Stimulated activated CD4-positive, alpha-beta T cell treated with anti-CD3 and anti-CD28 coated beads, Interleukin-1b, Interleukin-23, amount 100 ng/mL, for 4 hours (primary cell): ENCODE results near the gene SLC44A2.

Experiments used
- DNase-seq, 2 donors: peaks; one replicate each; pipeline ENCODE4 v3.0.0-alpha.2; 2020; ENCODE audit warnings: low read depth in 2 of 2

The SLC44A2 gene

DNA sequence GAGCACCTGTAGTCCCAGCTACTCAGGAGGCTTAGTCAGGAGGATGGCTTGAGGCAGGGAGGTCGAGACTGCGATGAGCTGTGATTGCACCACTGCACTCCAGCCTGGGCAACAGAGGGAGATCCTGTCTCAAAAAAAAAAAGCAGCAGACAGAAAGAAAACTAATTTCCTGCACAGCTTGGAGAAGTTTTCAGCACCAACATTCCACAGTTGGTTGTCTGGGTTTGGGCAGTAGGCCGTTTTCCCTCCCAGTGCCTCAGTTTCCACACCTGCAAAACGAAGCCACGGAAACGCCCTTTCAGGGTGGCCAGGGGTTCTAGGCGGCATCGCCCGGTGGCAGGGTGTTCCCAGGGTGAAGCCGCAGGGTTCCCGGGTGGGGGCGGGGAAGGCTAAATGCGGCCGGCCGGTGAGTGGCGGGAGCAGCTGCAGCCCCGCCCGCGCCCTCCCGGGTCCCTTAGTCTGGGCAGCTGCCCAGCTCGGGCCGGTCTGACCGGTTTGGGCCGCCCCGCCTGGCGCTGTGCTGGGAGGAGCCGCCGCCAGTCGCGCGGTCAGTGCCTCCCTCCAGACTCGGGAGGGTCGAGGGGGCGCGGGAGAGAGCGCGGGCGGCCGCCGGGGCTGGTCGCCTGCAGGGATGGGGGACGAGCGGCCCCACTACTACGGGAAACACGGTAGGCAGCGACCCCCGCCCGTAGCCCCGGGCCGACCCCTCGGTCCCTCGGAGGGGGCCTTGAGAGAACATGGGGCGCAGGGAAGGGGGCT, at the start of gene SLC44A2:
Gene SLC44A2 (plus strand): TSS at position 551 of the 759 bp plus-strand sequence. CDS start 81 bp downstream, at position 632.
- no peak for DNase-seq

DNA sequence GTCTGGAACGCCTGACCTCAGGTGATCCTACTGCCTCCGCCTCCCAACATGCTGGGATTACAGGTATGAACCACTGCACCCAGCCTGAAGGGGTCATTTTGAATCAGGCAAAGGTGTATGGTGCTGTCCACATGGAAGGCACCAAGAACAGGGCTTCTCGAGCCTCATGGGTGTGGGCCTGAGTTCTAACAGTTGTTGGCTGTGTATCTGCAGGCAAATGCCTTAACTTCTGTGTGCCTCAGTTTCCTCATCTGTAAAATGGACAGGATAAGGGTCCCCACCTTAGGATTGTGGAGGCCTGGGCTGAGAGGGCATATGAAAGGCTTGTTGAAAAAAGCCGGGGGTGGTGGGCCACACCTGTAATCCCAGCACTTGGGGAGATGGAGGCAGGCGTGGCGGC, 47.4 kb upstream of the SLC44A2 start:
- no peak for DNase-seq

DNA sequence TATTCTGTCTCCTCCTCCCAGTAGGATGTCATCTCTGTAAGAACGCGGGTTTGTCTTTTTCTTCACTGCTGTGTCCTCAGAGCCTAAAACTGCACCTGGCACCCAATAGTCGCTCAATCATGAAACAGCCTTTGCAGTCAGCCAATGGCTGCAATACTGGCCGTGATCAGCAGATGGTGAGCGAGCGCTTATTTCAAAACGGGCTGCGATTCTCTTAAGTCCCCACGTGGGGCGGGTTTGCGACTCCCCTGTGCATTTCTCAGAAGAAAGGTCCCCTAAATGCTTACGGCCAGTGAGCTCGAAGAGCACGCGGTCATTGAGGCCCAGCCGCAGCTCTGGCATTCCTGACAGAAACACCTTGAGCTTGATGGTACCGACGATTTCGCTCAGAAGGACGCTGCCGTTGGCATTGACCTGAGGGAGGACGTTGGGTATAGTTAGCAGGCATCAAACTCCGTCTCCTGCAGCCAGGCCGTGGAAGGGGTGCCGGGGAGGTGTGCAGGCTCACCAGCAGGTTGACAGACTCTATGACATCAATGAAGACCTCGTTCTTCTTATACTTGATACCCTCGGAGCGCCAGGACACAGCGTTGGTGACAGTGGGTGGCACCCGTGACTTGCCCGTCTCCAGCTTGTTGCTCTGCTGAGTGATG, 44.2 kb upstream of the SLC44A2 start:
- peak; percentile 88 for DNase-seq

DNA sequence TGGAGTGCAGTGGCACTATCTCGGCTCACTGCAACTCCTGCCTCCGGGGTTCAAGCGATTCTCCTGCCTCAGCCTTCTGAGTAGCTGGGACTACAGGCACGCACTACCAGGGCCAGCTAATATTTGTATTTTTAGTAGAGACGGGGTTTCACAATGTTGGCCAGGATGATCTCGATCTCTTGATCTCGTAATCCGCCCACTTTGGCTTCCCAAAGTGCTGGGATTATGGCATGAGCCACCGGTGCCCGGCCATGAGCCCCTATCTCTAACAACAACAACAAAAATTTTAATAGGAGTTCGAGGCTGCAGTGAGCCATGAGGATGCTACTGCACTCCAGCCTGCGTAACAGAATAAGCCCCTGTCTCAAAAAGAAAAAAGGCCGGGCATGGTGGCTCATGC, 43.3 kb upstream of the SLC44A2 start:
- no peak for DNase-seq

DNA sequence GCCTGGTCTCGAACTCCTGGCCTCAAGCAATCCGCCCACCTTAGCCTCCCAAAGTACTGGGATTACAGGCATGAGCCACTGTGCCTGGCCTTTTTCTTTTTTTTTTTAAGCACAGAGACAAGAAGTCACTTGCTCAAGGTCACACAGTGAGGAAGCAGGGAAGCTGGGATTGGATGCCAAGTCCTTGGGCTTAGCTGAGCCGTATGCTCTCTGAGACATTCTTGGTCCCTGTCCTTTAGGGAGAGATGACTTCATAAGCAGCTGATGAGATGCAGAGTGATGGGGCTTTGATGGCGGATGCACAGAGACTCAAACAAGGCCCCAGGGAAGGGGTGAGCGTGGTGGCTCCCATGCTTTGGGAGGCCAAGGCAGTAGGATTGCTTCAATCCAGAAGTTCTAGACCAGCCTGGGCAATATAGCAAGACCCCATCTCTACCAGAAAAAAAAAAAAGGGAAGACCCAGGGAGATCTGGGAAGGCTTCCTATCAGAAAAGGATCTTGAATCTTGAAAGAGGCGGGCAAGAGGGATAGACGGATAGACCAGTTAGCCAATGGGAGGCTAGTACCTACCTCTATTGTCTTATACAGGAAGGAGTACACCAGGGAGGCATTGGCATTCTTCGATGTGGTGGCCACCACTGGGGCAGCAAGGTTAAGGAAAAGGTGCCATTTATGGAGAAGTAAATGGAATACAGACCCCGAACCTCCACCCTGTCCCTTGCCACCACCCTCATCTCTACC, 42.1 kb upstream of the SLC44A2 start:
- DNase-seq, result no peak

DNA sequence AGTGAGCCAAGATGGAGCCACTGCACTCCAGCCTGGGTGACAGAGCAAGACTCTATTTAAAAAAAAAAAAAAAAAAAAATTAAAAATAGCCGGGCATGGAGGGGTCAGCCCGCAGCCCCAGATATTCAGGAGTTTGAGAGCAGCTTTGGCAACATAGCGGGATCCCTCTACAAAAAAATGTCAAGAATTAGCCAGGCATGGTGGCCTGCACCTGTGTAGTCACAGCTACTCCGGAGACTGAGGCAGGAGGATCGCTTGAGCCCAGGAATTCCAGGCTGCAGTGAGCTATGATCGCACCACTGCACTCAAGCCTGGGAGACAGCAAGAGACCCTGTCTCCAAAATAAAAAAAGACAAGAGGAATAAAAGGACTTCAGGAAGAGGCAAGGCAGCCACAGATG, 39.0 kb upstream of the SLC44A2 start:
- DNase-seq, result no peak

DNA sequence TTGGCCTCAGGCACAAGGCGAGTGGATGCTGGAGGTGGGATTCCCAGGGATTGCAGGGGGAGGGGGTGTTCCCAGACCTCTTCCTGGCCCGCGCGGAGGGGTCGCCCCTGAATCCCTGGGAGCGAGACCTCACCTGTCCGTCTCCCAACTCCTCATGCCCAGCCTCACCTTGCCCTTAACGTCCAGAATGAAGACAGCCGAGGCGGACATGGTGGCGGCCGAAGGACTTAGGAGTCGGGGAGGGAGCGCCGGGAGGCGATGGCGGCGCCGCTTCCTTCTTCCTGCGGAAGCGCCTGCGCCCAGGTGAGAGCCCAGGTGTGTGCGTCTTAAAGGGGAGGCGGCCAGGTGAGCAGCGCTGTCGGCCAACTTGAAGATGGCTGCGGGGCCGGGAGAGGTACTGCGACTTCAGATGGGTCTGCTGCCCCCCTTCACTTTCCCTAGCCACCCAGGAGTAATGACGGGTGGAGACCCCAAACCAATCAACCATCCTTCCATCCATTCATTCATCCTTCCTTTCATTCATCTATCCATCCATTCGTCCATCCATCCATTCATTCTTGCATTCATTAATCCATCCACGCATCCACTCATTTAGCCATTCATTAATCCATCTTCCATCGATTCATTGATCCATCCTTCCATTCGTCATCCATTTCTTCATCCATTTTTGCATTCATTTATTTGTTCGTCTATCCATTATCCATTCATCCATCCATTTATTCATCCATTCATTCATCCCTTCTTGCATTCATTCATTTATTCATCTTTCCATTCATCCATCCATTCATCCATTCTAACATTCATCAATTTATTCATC, 38.1 kb upstream of the SLC44A2 start, which contains the start of gene AP1M2:
Gene AP1M2 (minus strand): TSS at position 291 of the 817 bp plus-strand sequence. CDS start 81 bp downstream, at position 210.
- DNase-seq, result no peak

DNA sequence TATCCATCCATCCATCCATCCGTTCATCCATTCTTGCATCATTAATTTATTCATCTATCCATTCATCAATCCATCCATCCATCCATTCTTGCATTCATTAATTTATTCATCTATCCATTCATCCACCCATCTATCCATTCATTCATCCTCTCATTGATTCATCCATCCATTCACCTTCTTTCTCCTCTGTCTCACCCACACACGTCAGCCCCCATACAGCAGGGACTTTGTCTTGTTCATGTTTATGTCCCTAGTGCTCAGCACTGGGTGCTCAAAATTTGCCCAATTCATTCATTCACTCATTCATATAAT, 37.6 kb upstream of the SLC44A2 start:
- no peak for DNase-seq

DNA sequence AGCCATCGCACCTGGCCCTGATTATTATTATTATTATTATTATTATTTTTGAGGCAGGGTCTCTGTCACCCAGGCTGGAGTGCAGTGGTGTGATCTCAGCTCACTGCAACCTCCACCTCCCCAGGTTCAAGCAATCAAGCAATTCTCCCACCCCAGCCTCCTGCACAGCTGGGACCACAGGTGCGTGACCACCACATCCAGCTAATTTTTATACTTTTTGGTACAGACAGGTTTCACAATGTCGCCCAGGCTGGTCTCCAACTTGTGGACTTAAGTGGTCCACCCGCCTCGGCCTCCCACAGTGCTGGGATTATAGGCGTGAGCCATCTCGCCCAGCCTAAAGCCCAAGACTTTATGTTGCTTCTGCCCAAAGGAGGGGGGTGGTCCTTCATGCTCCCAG, 32.2 kb upstream of the SLC44A2 start:
- DNase-seq, result no peak

DNA sequence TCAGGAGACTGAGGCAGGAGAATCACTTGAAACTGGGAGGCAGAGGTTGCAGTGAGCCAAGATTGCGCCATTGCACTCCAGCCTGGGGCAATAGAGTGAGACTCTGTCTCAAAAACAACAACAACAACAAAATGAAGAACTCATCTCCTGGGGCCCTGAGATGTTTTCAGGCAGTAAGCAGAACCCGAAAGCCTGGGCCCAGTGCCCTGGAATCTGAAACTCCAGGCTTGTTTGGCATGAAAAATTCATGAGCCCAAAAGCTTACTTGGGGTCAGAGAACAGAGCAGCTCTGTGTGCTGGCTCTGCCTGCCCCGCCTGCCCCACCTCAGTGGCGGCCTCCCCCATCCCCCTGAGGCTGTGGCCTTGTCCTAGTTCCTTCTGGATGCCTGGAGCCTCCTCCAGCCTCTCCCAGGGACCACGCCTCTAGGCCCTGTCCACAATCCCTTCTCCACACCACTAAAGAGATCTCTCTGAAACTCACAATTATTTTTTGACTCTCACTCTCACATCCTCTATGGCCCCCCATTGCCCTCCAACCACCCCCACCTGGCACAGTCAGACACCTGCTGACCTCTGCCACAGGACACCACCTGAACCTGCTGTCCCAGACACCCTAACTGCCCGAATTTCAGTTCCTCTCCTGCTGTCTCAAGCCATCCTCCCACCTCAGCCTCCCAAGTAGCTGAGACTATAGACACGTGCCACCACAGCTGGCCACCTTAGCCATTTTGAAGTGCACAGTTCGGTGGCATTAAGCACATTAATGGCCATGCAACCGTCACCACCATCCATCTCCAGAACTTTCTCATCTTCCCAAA, 31.3 kb upstream of the SLC44A2 start:
- no peak for DNase-seq

DNA sequence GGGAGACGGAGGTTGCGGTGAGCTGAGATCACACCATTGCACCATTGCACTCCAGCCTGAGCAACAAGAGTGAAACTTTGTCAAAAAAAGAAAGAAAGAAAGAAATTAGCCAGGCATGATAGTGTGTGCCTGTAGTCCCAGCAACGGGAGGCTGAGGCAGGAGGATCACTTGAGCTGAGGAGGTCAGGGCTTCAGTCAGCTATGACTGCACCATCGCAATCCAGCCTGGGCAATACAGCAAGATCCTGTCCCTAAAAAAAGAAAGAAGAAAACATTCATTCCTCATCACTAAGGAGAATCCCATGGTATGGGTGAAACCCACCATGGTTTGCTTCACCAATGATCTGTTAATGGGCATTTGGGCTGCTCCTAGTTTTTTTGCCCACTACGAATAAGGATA, 25.2 kb upstream of the SLC44A2 start:
- no peak for DNase-seq

DNA sequence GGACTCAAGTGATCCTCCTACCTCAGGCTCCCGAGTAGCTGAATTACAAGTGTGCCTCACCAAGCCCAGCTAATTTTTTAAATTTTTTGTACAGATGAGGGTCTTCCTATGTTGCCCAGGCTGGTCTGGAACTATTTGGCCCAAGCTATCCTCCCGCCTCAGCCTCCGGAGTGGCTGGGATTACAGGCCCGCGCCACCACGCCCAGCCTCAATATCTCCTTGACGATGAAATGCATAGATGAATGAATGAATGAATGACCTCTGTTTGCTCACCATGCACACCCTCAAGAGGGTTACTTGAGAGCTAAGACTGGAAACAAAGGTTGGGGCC, 23.4 kb upstream of the SLC44A2 start:
- no peak for DNase-seq

DNA sequence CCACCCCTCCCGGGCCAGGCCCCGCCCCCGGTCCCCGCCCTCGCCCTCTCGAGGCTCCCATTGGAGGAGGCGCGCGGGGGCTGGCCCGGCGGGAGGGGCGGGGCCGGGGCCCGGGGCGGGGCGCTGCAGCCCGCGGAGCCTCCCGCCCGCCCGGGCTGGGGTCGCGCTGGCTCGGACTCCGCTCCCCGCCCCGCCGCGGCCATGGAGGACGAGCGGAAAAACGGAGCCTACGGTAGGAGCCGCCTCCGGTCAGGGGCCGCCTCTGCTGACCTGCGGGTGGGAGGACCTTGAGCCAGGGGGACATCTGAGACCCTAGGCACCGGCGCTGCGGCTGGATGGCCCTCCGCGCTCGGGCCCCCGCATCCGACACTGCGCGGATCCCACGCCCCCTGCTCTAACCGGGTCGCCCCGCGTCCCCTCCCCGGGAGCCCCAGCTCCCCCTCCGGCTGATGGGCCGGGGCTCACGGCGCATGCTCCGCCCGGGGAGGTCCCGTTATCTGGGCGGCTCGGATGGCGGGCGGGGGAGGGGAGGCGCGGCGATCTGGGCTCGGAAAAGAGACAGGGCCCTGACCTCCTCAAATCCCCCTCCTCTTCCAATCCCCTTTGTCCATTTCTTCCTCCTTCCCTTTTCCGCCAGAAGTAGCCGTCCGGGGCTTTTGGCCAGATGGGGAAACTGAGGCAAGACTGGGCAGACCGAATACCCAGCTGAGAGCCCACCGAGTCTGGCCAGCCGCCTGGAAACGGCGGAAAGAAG, 22.8 kb upstream of the SLC44A2 start:
- peak; percentile 89 to 96 for DNase-seq

DNA sequence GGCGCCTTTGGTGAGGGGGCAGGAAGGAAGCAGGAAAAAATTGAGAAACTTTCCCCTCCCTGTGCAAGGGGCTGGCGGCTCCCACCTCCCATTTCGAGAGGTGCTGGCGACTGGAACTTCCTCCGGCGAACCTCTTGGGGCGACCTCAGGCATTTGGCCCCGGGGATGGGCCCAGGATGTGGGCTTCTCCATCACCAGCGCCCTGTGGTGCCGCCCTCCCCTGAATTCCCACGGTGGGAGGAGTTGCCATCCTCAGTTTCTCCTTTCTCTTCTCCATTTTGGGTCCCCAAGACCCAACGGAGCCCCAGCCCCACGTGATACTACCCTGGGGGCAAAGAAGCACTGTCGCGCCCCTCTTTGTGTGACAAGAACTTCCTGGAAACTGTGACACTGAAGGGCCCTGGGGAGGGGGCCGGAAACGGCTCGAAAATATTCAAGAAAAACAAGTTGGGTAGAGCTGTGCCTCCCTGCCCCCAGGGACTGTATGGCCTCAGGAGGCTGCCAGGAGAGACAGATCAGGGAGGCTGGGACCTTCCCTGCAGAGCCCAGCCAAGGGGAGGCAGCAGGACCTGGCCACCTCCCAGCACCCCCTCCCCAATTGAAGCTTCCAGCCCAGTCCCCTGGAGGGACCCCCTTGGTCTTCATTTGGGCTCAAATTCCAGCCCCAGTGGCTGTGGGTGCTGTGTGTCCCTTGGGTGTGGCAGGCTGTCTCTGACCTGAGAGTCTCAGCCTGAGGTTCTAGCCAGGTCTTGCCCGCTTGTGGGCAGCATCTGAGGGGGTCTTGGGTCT, 22.1 kb upstream of the SLC44A2 start:
- DNase-seq, result peak; percentile 54 to 63

DNA sequence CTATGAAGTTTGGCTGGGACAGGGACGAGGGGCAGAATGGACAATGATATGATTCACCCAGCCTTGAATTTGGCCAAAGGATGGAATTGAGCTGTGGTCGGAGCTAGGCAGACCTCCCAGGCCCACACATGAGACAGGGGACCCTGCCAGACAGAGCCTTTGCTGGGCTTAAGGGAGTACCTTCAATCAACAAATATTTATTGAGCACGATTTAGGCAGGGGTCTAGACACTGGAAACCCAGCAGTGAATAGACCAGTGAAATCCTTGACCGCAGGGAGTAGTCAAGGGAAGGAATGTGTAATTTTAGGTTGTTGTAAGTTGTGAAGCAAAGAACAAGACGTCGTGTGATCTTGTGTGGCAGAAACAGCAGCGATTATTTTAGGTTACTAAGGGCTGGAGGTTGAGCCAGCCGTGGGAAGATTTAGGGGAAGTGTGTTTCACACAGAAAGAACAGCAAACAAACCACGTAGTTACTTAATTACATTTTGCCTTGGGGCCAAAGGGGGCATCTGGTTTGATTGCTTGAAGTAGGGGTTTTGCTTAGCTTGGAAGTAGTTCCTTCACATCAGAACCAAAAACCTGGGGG, 21.4 kb upstream of the SLC44A2 start:
- DNase-seq, result no peak

DNA sequence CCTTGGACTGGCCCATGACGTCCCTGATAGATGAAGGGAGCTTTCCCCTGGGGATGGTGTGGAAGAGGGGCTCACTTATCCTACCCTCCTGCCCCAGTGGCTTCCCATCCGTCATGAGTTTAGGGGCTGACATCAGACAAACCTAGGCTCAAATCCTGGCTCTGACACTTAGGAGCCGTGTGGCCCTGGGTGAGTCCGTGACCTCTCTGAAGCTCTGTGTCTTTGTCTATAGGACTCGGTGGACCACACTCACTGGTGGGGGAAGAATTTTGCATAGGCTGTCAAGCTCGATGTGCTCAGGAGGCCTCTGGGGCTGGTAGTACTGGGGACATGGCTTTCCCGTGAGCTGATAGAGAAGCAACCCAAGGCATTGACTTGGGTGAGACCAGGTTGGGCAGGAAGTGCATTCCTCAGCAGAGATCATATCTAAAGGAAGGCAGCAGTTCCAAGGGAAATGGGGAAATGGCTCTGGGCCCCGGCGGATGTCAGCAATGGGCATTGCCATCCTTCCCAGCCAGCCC, 20.8 kb upstream of the SLC44A2 start:
- no peak for DNase-seq

DNA sequence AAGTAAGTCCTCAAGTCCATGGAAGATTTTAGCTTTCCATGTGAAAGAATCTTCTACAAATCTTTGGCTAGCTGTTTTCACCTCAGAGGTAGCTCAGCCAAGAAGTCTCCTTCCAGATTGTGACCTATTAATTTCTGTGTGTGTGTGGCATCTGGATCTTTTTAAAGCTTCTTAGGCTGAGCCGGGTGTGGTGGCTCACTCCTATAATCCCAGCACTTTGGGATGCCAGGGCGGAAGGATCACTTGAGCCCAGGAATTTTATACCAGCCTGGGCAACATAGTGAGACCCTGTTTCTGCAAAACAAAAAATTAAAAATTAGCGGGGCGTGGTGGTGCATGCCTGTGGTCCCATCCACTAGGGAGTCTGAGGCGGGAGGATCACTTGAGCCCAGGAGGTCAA, 13.4 kb upstream of the SLC44A2 start:
- DNase-seq, result no peak

DNA sequence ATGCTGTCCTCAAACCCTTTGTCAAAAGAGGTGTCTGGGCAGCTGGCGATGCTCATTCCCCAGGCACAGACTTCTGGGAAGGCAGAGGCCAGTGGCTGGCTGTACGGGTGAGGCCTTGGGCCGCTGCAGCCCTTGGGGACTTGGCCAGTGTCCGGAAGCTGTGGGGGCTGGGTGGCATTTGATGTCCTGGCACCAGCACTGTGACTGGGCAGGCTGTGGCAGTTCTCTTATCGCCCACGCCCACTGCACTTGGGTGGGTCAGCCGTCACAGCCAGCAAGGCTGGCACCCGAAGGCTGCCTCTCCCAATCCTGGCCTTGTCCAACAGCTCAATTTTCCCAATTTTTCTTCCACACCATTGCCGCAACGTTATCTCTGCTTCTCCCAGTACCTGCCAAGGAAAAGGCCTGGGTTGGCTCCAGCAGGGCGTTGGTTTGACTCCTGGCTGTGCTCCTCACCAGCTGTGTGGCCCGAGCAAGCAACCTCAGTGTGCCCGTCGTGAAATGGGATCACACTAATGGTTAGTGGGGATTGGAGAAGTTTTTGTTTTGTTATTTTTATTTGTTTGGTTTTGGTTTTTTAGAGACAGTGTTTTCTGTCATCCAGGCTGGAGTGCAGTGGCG, 12.7 kb upstream of the SLC44A2 start:
- DNase-seq, result no peak
